ENCODE measurements around the gene EVA1B. TPM values are rescaled to one million over a fixed set of nuclear protein-coding genes. Genes with fewer than 3 reads are reported as not detected.

EVA1B gene
- total RNA-seq, 2 donors from 2014 or later = 107 to 189 TPM

DNA sequence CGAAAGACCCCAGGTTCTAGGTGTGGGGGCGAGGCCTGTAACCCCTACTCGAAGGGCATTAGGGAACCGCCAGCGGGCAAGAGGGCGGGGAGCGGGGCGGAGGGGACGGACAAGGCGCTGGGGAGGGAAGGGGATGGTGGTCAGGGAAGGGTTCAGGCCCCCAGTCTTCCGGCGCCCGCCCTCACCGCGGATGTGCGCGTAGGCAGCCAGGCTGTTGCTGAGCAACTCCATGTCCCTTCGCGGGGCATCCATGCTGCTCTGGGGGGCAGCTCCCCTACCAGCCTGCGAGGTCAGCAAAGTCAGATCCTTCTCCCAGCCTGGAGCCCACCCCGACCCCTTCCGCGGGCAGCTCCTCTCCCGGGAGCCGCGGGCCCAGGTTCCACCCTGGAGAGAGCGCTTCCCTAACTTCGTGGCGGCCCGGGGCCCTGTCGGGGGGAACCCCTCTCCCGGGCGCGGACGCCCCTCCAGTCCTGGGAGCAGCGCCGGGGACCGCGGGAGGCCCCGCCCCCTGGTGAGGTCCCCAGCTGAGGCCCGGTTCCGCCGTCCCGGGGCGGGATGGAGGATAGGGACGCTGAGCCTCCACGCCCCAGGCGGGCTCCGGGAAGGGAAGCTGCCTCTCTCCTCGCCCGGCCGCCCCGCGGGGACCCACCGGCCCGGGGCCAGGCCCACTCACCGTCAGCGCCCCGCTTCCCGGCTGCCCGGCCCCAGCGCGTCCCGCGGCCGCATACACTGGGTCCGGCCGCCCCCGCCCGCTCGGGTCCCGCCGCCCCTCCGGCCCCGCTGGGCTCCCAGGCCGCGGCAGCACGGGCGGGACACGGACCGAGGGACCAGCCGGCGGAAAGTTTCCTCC lies 434 bp downstream of the EVA1B start:
- no peaks in the 10 kb centered on the region for H3K27me3 ChIP-seq (replicated peaks; ENCODE audit: insufficient read depth)
- no peaks in the 10 kb centered on the region for H3K9me3 ChIP-seq
- no peak for DNase-seq (ENCODE audit: low spot score)
- no peaks in the 10 kb centered on the region for H3K36me3 ChIP-seq
- peaks cover 25 to 35% of the 10 kb centered on the region in 2 donors for H3K4me1 ChIP-seq (ENCODE audit: control insufficient read depth in 1 of 2, low read depth in 2 of 2)
- peak; percentile 7 for ATAC-seq (ENCODE audit: insufficient number of reproducible peaks, low FRiP score, low read depth)
- H3K27ac ChIP-seq = peak overlapping the region; percentile 87 to 99
- TF ChIP-seq CTCF (IDR thresholded peaks at IDR 0.05) = no peak
- H3K4me3 ChIP-seq = peak overlapping the region; percentile 99

DNA sequence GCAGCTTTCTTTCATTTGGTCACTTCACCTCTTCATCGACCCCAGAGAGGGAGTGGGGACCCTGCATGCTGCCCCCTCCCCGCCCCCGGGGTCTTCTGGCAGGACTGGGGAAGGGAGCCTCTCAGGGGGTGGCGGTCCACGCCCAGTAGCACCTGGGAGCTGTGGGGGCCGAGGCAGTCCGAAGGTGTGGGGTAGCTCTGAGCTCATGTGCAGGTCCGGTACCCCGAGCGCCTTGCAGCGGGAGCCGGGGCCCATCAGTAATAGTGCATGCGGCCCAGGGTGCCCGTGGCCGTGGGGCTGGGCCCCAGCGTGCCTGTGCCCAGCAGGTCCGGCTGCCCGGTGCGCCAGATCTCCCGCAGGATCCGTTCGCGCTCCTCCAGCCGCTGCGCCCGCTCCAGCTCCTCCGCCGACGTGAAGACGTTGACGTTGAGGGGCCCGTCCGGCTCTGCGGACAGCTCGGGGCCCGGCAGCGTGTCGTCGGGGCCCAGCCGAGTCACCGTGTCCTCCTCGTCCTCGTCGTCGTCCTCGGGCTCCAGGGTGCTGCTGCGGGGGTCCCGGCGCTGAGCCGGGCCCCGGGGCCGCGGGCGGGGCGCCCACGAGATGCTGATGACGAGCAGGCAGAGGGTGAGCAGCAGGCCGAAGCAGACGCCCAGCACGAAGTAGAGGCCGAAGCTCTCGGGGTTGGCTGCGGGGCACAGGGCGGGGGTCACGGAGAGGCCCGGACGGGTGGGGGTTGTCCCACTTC lies 1.2 kb downstream of the EVA1B start:
- Histone ChIP-seq H3K4me1 (ENCODE audit: control insufficient read depth in 1 of 2, low read depth in 2 of 2) (peaks cover 25 to 35% of the 10 kb centered on the region in 2 donors), H3K36me3 (no peaks in the 10 kb centered on the region), H3K9me3 (no peaks in the 10 kb centered on the region), H3K27ac (peak overlapping the region; percentile 87 to 99), H3K4me3 (peak overlapping the region; percentile 99), H3K27me3 (replicated peaks; ENCODE audit: insufficient read depth) (no peaks in the 10 kb centered on the region)
- ATAC-seq (ENCODE audit: insufficient number of reproducible peaks, low FRiP score, low read depth) (peak; percentile 3), DNase-seq (ENCODE audit: low spot score) (no peak)
- no peak for TF ChIP-seq CTCF (IDR thresholded peaks at IDR 0.05)

DNA sequence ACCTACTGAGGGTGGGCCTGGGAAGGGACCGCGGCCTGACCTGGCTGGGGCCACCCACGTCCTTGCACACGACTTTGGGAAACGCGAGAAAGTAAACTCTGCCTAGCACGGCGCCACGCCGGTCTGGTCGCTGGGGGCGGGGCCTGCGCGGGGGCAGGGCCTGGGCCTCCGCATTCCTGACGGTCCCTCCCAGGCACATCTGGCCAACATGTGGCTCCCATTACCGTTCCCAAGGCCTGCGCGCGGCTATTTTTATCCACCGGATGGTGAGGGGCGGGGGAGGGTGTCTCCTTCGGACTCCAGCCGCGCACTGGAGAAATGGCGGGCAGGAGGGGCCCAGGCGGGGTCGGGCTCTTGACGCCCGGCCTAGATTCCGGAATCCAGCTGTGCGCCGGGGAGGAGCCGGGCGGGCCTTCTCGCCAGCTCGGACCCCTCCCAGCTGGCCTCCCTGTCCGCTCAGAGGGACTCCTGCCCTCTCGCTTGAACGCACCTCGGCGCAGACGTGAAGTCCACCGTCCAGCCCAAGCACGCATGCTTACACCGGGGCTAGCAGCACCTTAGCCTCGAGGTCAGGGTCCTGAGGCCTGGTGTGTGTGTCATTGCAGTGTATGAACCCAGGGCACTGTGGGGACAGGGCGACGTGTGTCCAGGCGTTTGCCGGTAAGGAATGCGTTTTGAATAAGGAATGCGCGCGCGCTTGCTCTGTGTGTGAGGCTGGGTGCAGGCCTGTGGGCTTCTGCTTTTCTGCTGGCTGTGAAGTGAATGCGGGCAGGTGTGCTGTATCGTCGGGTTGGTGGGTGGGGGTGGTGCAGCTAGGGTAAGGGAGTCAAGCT lies 2.1 kb downstream of the EVA1B start:
- no peak for TF ChIP-seq CTCF (IDR thresholded peaks at IDR 0.05)
- ATAC-seq (ENCODE audit: insufficient number of reproducible peaks, low FRiP score, low read depth) = peak; percentile 22
- H3K4me1 ChIP-seq (ENCODE audit: control insufficient read depth in 1 of 2, low read depth in 2 of 2) = peaks cover 25 to 35% of the 10 kb centered on the region in 2 donors

GRCh38 chr1:36320767-36321118 lies 2.7 kb downstream of the EVA1B start:
- TF ChIP-seq CTCF (IDR thresholded peaks at IDR 0.05) = no peak
- Histone ChIP-seq H3K36me3 (no peaks in the 10 kb centered on the region), H3K27me3 (replicated peaks; ENCODE audit: insufficient read depth) (no peaks in the 10 kb centered on the region), H3K27ac (peak overlapping the region; percentile 87 to 99), H3K4me3 (peak overlapping the region; percentile 99), H3K9me3 (no peaks in the 10 kb centered on the region), H3K4me1 (ENCODE audit: control insufficient read depth in 1 of 2, low read depth in 2 of 2) (peaks cover 25 to 35% of the 10 kb centered on the region in 2 donors)
- DNase-seq (ENCODE audit: low spot score) = no peak
- ATAC-seq (ENCODE audit: insufficient number of reproducible peaks, low FRiP score, low read depth) = no peak

More for the DNA sequence above, 2.1 kb downstream of the EVA1B start:
- Histone ChIP-seq H3K9me3 (no peaks in the 10 kb centered on the region), H3K27me3 (replicated peaks; ENCODE audit: insufficient read depth) (no peaks in the 10 kb centered on the region), H3K27ac (peak overlapping the region; percentile 87 to 99), H3K4me3 (peak overlapping the region; percentile 99), H3K36me3 (no peaks in the 10 kb centered on the region)
- no peak for DNase-seq (ENCODE audit: low spot score)
